WTC11 (cell line): ENCODE results near the gene LPP.

Experiments
- FOXJ3 ChIP-seq: sonication (generic); formaldehyde crosslinking; IDR thresholded peaks from 2 replicates; pipeline ENCODE4 v1.9.0; 2021; ENCODE audit warnings: missing genetic modification reagents, mild to moderate bottlenecking, borderline replicate concordance
- GTF2I ChIP-seq: fragments of 250-450 bp; sonication (Bioruptor Pico); conservative IDR thresholded peaks from 2 replicates; pipeline ENCODE4 v1.4.0; 2021; ENCODE audit warnings: mild to moderate bottlenecking
- NFYB ChIP-seq: sonication (generic); formaldehyde crosslinking; conservative IDR thresholded peaks from 2 replicates; pipeline ENCODE4 v1.8.0; 2022; ENCODE audit warnings: low read depth, missing genetic modification reagents
- TF ChIP-seq, protein P1 (sequence below): sonication (generic); formaldehyde crosslinking; IDR thresholded peaks from 2 replicates; pipeline ENCODE4 v1.8.0; 2022; ENCODE audit warnings: mild to moderate bottlenecking, missing genetic modification reagents
- TF ChIP-seq, protein P2 (sequence below): fragments of 200-600 bp; IDR thresholded peaks from 2 replicates; pipeline ENCODE4 v1.8.0; 2022; ENCODE audit warnings: antibody characterized with exemption
- TF ChIP-seq, protein P3 (sequence below): sonication (generic); formaldehyde crosslinking; IDR thresholded peaks from 2 replicates; pipeline ENCODE4 v1.8.1; 2022; ENCODE audit warnings: mild to moderate bottlenecking, missing genetic modification reagents, moderate library complexity, borderline replicate concordance
- TF ChIP-seq, protein P4 (sequence below): sonication (generic); formaldehyde crosslinking; IDR thresholded peaks from 2 replicates; pipeline ENCODE4 v1.8.0; 2023; ENCODE audit warnings: missing genetic modification reagents, mild to moderate bottlenecking, borderline replicate concordance
- TF ChIP-seq, protein P5 (sequence below): sonication (generic); formaldehyde crosslinking; conservative IDR thresholded peaks from 2 replicates; pipeline ENCODE4 v1.8.1; 2022; ENCODE audit warnings: mild to moderate bottlenecking, missing genetic modification reagents
- TF ChIP-seq, protein P6 (sequence below): sonication (generic); formaldehyde crosslinking; IDR thresholded peaks from 2 replicates; pipeline ENCODE4 v1.8.1; 2023; ENCODE audit warnings: mild to moderate bottlenecking, moderate library complexity, missing genetic modification reagents

DNA sequence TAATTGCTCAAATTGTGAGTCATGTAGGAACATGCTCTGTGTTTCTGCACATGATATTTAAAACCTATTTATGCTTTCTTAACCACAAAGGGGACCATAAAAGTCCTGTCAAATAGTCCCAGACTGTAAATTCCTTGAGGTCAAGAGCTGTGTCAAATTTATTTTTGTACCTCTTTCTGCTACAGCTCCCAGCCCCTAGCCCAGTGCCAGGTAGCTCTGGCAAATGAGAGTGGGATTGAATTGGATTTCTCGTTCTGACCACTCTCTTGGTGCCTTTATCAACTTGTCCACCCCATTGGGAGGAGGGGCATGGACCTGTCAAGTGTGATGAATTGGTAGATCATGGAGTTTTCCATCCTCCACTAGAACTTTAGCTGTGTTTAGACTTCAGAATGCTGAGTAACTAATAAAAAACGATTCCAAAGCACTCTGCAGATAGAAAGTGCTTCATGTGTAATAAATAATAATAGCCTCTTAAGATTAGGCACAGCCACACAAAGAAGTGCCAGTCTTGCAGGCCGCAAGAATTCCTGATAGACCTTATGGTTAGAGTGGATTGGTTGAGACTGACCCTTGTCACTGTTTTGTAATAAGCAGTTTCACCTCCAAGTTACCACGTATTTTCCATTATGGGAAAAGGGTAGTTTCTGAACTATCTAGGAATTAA, 120.4 kb downstream of the LPP start:
- TF ChIP-seq, protein P1, sequence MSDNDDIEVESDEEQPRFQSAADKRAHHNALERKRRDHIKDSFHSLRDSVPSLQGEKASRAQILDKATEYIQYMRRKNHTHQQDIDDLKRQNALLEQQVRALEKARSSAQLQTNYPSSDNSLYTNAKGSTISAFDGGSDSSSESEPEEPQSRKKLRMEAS (CRISPR knock-in tag): no peak
- TF ChIP-seq, protein P2, sequence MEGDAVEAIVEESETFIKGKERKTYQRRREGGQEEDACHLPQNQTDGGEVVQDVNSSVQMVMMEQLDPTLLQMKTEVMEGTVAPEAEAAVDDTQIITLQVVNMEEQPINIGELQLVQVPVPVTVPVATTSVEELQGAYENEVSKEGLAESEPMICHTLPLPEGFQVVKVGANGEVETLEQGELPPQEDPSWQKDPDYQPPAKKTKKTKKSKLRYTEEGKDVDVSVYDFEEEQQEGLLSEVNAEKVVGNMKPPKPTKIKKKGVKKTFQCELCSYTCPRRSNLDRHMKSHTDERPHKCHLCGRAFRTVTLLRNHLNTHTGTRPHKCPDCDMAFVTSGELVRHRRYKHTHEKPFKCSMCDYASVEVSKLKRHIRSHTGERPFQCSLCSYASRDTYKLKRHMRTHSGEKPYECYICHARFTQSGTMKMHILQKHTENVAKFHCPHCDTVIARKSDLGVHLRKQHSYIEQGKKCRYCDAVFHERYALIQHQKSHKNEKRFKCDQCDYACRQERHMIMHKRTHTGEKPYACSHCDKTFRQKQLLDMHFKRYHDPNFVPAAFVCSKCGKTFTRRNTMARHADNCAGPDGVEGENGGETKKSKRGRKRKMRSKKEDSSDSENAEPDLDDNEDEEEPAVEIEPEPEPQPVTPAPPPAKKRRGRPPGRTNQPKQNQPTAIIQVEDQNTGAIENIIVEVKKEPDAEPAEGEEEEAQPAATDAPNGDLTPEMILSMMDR: no peak
- TF ChIP-seq, protein P3, sequence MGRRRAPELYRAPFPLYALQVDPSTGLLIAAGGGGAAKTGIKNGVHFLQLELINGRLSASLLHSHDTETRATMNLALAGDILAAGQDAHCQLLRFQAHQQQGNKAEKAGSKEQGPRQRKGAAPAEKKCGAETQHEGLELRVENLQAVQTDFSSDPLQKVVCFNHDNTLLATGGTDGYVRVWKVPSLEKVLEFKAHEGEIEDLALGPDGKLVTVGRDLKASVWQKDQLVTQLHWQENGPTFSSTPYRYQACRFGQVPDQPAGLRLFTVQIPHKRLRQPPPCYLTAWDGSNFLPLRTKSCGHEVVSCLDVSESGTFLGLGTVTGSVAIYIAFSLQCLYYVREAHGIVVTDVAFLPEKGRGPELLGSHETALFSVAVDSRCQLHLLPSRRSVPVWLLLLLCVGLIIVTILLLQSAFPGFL (CRISPR knock-in tag): no peak
- TF ChIP-seq, protein P4, sequence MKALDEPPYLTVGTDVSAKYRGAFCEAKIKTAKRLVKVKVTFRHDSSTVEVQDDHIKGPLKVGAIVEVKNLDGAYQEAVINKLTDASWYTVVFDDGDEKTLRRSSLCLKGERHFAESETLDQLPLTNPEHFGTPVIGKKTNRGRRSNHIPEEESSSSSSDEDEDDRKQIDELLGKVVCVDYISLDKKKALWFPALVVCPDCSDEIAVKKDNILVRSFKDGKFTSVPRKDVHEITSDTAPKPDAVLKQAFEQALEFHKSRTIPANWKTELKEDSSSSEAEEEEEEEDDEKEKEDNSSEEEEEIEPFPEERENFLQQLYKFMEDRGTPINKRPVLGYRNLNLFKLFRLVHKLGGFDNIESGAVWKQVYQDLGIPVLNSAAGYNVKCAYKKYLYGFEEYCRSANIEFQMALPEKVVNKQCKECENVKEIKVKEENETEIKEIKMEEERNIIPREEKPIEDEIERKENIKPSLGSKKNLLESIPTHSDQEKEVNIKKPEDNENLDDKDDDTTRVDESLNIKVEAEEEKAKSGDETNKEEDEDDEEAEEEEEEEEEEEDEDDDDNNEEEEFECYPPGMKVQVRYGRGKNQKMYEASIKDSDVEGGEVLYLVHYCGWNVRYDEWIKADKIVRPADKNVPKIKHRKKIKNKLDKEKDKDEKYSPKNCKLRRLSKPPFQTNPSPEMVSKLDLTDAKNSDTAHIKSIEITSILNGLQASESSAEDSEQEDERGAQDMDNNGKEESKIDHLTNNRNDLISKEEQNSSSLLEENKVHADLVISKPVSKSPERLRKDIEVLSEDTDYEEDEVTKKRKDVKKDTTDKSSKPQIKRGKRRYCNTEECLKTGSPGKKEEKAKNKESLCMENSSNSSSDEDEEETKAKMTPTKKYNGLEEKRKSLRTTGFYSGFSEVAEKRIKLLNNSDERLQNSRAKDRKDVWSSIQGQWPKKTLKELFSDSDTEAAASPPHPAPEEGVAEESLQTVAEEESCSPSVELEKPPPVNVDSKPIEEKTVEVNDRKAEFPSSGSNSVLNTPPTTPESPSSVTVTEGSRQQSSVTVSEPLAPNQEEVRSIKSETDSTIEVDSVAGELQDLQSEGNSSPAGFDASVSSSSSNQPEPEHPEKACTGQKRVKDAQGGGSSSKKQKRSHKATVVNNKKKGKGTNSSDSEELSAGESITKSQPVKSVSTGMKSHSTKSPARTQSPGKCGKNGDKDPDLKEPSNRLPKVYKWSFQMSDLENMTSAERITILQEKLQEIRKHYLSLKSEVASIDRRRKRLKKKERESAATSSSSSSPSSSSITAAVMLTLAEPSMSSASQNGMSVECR (CRISPR knock-in tag): no peak
- TF ChIP-seq NFYB (CRISPR knock-in tag): no peak
- TF ChIP-seq, protein P5, sequence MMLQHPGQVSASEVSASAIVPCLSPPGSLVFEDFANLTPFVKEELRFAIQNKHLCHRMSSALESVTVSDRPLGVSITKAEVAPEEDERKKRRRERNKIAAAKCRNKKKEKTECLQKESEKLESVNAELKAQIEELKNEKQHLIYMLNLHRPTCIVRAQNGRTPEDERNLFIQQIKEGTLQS: no peak
- no peak for TF ChIP-seq GTF2I
- TF ChIP-seq, protein P6, sequence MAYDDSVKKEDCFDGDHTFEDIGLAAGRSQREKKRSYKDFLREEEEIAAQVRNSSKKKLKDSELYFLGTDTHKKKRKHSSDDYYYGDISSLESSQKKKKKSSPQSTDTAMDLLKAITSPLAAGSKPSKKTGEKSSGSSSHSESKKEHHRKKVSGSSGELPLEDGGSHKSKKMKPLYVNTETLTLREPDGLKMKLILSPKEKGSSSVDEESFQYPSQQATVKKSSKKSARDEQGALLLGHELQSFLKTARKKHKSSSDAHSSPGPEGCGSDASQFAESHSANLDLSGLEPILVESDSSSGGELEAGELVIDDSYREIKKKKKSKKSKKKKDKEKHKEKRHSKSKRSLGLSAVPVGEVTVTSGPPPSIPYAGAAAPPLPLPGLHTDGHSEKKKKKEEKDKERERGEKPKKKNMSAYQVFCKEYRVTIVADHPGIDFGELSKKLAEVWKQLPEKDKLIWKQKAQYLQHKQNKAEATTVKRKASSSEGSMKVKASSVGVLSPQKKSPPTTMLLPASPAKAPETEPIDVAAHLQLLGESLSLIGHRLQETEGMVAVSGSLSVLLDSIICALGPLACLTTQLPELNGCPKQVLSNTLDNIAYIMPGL (CRISPR knock-in tag): no peak
- TF ChIP-seq FOXJ3 (CRISPR knock-in tag): no peak
